Loucy (cell line): ENCODE results near the gene GPR137.

Source experiments
- EZH2phosphoT487 ChIP-seq: fragments of 200-600 bp; IDR thresholded peaks from 2 replicates; pipeline ENCODE4 v1.6.1; 2018; ENCODE audit warnings: antibody characterized with exemption, mild to moderate bottlenecking, moderate library complexity, borderline replicate concordance
- TF ChIP-seq, protein P1 (sequence below): fragments of 200-600 bp; sonication (generic); conservative IDR thresholded peaks from 2 replicates; pipeline ENCODE4 v1.5.1; 2014; ENCODE audit warnings: mild to moderate bottlenecking, antibody characterized with exemption, low read length

DNA sequence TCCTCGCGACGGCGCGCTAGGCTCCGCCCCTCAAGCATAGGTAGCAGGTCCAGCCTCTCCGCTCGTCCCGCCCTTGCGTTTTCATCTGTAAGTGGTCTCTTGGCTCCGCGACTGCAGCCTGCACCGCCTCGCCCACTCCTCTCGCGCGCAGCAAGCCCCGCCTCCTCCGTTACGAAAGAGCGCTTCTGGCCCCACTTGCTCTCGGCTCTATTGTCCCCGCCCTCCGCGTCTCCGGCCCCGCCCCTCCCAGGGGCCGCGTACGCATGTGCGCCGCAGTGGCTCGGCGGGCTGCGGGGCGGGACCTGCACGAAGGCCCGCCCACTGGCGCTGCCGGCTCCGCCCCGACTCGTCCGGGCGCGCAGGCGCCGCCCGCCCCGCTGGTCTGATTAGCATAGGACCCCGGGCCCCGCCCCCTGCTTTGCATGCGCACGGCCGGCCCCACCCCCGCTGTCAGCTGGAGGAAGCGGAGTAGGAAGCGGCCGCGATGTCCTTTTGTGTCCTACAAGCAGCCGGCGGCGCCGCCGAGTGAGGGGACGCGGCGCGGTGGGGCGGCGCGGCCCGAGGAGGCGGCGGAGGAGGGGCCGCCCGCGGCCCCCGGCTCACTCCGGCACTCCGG lies 19.5 kb downstream of the GPR137 start, which contains the start of gene ESRRA:
- TF ChIP-seq, protein P1, sequence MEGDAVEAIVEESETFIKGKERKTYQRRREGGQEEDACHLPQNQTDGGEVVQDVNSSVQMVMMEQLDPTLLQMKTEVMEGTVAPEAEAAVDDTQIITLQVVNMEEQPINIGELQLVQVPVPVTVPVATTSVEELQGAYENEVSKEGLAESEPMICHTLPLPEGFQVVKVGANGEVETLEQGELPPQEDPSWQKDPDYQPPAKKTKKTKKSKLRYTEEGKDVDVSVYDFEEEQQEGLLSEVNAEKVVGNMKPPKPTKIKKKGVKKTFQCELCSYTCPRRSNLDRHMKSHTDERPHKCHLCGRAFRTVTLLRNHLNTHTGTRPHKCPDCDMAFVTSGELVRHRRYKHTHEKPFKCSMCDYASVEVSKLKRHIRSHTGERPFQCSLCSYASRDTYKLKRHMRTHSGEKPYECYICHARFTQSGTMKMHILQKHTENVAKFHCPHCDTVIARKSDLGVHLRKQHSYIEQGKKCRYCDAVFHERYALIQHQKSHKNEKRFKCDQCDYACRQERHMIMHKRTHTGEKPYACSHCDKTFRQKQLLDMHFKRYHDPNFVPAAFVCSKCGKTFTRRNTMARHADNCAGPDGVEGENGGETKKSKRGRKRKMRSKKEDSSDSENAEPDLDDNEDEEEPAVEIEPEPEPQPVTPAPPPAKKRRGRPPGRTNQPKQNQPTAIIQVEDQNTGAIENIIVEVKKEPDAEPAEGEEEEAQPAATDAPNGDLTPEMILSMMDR = no peak
- TF ChIP-seq EZH2phosphoT487 = no peak
